HEK293 (cell line): ENCODE data around the gene WDR73.
A peak's percentile ranks its signal among the peaks of the same experiment; 100 is the strongest.

Source experiments
- CTCF ChIA-PET: fragments of 350-600 bp; formaldehyde crosslinking; extraction: SDS; loops from one replicate; lab custom pipeline; 2021; ENCODE audit warnings: antibody characterized with exemption; lab: Yijun Ruan, JAX
- POLR2A ChIA-PET: fragments of 300-600 bp; formaldehyde crosslinking; extraction: SDS; loops from one replicate; lab custom pipeline; 2020; ENCODE audit warnings: antibody characterized with exemption, inconsistent platforms; lab: Yijun Ruan, JAX
- H3K27ac ChIP-seq: fragments of 200-500 bp; sonication (Bioruptor generic); 2 replicates; pipeline ENCODE4 v1.5.1; 2014; ENCODE audit warnings: low read depth, low read length, control low read depth, inconsistent platforms; ENCODE audit errors: extremely low read depth
- H3K36me3 ChIP-seq, 2 experiments: fragments of 200-500 bp in 1 of 2; sonication (Bioruptor generic) in 1 of 2; 1 replicate in 1 of 2; 2 replicates in 1 of 2; pipeline ENCODE4 v1.5.1; 2014 to 2017; ENCODE audit warnings: inconsistent platforms in 2 of 2, low read length in 2 of 2; ENCODE audit not compliant: control insufficient read depth in 2 of 2, insufficient read depth in 1 of 2
- H3K4me1 ChIP-seq: fragments of 200-500 bp; sonication (Bioruptor generic); 2 replicates; pipeline ENCODE4 v1.5.1; 2014; ENCODE audit warnings: mild to moderate bottlenecking, low read length, inconsistent platforms; ENCODE audit not compliant: control insufficient read depth, insufficient read depth
- H3K4me3 ChIP-seq: 2 replicates; pipeline ENCODE4 v1.5.1; 2011; ENCODE audit warnings: low read depth, mild to moderate bottlenecking, control low read depth, low read length, moderate library complexity
- H3K9me3 ChIP-seq: fragments of 200-500 bp; sonication (Bioruptor generic); 2 replicates; pipeline ENCODE4 v1.5.1; 2014; ENCODE audit warnings: low read depth, low read length, inconsistent platforms; ENCODE audit not compliant: control insufficient read depth, insufficient read depth
- BCL11B ChIP-seq: fragments of 450-650 bp; formaldehyde crosslinking; IDR thresholded peaks from 2 replicates; pipeline ENCODE4 v1.5.1; 2016; ENCODE audit warnings: low read depth, missing biosample characterization, missing genetic modification characterization
- ELK4 ChIP-seq: IDR thresholded peaks from 2 replicates; pipeline ENCODE4 v1.6.1; 2011; ENCODE audit warnings: mild to moderate bottlenecking, low read depth, low read length, borderline replicate concordance
- GFI1B ChIP-seq: fragments of 450-650 bp; formaldehyde crosslinking; IDR thresholded peaks from 2 replicates; pipeline ENCODE4 v1.5.1; 2016; ENCODE audit warnings: missing biosample characterization, missing genetic modification characterization
- HOXA7 ChIP-seq: sonication (generic); formaldehyde crosslinking; IDR thresholded peaks from 2 replicates; pipeline ENCODE4 v1.8.1; 2022; ENCODE audit warnings: missing genetic modification reagents, borderline replicate concordance
- HOXC10 ChIP-seq: sonication (generic); formaldehyde crosslinking; IDR thresholded peaks from 2 replicates; pipeline ENCODE4 v1.8.1; 2023; ENCODE audit warnings: mild to moderate bottlenecking, missing genetic modification reagents
- IKZF3 ChIP-seq: fragments of 450-650 bp; IDR thresholded peaks from 2 replicates; pipeline ENCODE4 v1.5.0; 2018; ENCODE audit warnings: missing biosample characterization, mild to moderate bottlenecking, missing genetic modification characterization, moderate library complexity
- KLF1 ChIP-seq: fragments of 450-650 bp; formaldehyde crosslinking; IDR thresholded peaks from 2 replicates; pipeline ENCODE4 v1.5.1; 2016; ENCODE audit warnings: missing biosample characterization, missing genetic modification characterization
- RBAK ChIP-seq: fragments of 450-650 bp; formaldehyde crosslinking; IDR thresholded peaks from 2 replicates; pipeline ENCODE4 v1.5.1; 2016; ENCODE audit warnings: missing biosample characterization, missing genetic modification characterization
- YY1 ChIP-seq: fragments of 450-650 bp; formaldehyde crosslinking; IDR thresholded peaks from 2 replicates; pipeline ENCODE4 v1.5.1; 2018; ENCODE audit warnings: missing biosample characterization, missing genetic modification characterization
- ZFHX2 ChIP-seq: fragments of 450-650 bp; formaldehyde crosslinking; conservative IDR thresholded peaks from 2 replicates; pipeline ENCODE4 v1.5.1; 2016; ENCODE audit warnings: missing biosample characterization, missing genetic modification characterization
- ZNF121 ChIP-seq: fragments of 450-650 bp; formaldehyde crosslinking; IDR thresholded peaks from 2 replicates; pipeline ENCODE4 v1.5.1; 2016; ENCODE audit warnings: missing biosample characterization, missing genetic modification characterization
- ZNF19 ChIP-seq: fragments of 450-650 bp; formaldehyde crosslinking; IDR thresholded peaks from 2 replicates; pipeline ENCODE4; 2016; ENCODE audit warnings: missing biosample characterization, missing genetic modification characterization, low read depth
- ZNF335 ChIP-seq: fragments of 450-650 bp; formaldehyde crosslinking; conservative IDR thresholded peaks from 2 replicates; pipeline ENCODE4 v1.5.1; 2016; ENCODE audit warnings: missing biosample characterization, missing genetic modification characterization
- ZNF341 ChIP-seq: fragments of 450-650 bp; formaldehyde crosslinking; IDR thresholded peaks from 2 replicates; pipeline ENCODE4; 2016; ENCODE audit warnings: low read depth, missing biosample characterization, missing genetic modification characterization
- ZNF548 ChIP-seq: fragments of 450-650 bp; formaldehyde crosslinking; IDR thresholded peaks from 2 replicates; pipeline ENCODE4 v1.5.1; 2016; ENCODE audit warnings: missing biosample characterization, missing genetic modification characterization
- ZNF560 ChIP-seq: fragments of 450-650 bp; formaldehyde crosslinking; IDR thresholded peaks from 2 replicates; pipeline ENCODE4 v1.5.1; 2017; ENCODE audit warnings: missing biosample characterization, missing genetic modification characterization, borderline replicate concordance
- ZNF561 ChIP-seq: fragments of 450-650 bp; IDR thresholded peaks from 2 replicates; pipeline ENCODE4 v1.5.1; 2018; ENCODE audit warnings: missing biosample characterization, missing genetic modification characterization, borderline replicate concordance
- ZNF571 ChIP-seq: fragments of 450-650 bp; formaldehyde crosslinking; IDR thresholded peaks from 2 replicates; pipeline ENCODE4 v1.5.0; 2017; ENCODE audit warnings: missing biosample characterization, missing genetic modification characterization
- ZNF701 ChIP-seq: fragments of 450-650 bp; formaldehyde crosslinking; IDR thresholded peaks from 2 replicates; pipeline ENCODE4 v1.5.1; 2016; ENCODE audit warnings: missing biosample characterization, missing genetic modification characterization
- ZNF776 ChIP-seq: fragments of 450-650 bp; formaldehyde crosslinking; IDR thresholded peaks from 2 replicates; pipeline ENCODE4 v1.5.0; 2017; ENCODE audit warnings: missing biosample characterization, missing genetic modification characterization, borderline replicate concordance
- ZNF791 ChIP-seq: fragments of 450-650 bp; formaldehyde crosslinking; IDR thresholded peaks from 2 replicates; pipeline ENCODE4 v1.5.1; 2016; ENCODE audit warnings: missing biosample characterization, missing genetic modification characterization
- ZNF843 ChIP-seq: fragments of 450-650 bp; formaldehyde crosslinking; IDR thresholded peaks from 2 replicates; pipeline ENCODE4 v1.5.1; 2016; ENCODE audit warnings: missing biosample characterization, missing genetic modification characterization
- ZSCAN5A ChIP-seq: fragments of 450-650 bp; formaldehyde crosslinking; IDR thresholded peaks from 2 replicates; pipeline ENCODE4 v1.5.1; 2016; ENCODE audit warnings: missing biosample characterization, missing genetic modification characterization
- ZXDB ChIP-seq: fragments of 450-650 bp; formaldehyde crosslinking; IDR thresholded peaks from 2 replicates; pipeline ENCODE4 v1.5.1; 2016; ENCODE audit warnings: missing biosample characterization, missing genetic modification characterization

WDR73 gene

GRCh38 chr15:84653584-84653909, 536 bp downstream of the WDR73 start:
- H3K27ac ChIP-seq = peak overlapping the region; percentile 71
- H3K4me3 ChIP-seq = peak overlapping the region; percentile 78
- CTCF ChIA-PET = interaction anchor here (0.5 to 4.9 kb wide), 11 partner anchors 11 to 275 kb away, joined by 3 to 19 read pairs (median 4); partner anchors contain the start of genes SEC11A and ZSCAN2
- TF ChIP-seq GFI1B (tag by site-specific recombination) (no peak), YY1 (no peak), ZXDB (tag by site-specific recombination) (no peak), ZNF791 (tag by site-specific recombination) (no peak), ZNF548 (tag by site-specific recombination) (no peak), BCL11B (tag by site-specific recombination) (no peak), ZNF341 (tag by site-specific recombination) (no peak)
- H3K9me3 ChIP-seq = no peaks in the 10 kb centered on the region
- POLR2A ChIA-PET = interaction anchor here (0.5 to 2.8 kb wide), 14 partner anchors 9 to 327 kb away, joined by 3 to 26 read pairs (median 4); partner anchors contain the start of genes SEC11A and ZSCAN2
- peaks cover 43 to 49% of the 10 kb centered on the region in 2 experiments for H3K36me3 ChIP-seq
- H3K4me1 ChIP-seq = no peaks in the 10 kb centered on the region; the same call in 1 of the 2 replicates

DNA sequence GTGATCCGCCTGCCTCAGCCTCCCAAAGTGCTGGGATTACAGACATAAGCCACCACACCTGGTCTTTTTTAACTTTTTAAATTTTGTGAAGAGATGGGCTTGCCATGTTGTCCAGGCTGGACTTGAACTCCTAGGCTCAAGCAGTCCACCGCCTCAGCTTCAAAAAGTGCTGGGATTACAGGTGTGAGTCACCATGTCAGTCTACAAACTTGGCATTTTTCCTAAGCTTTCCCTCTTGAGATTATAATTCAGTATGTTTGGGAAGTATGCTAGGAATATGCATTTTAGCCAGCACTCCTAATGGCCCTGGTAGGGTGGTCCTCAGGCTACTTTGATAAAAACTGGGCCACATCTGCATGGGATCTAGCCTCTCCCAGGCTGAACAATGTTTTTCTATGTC, 4.4 kb downstream of the WDR73 start:
- no peak overlapping the region for H3K4me3 ChIP-seq
- no peaks in the 10 kb centered on the region for H3K9me3 ChIP-seq
- H3K27ac ChIP-seq = no peak overlapping the region
- peaks cover 69 to 81% of the 10 kb centered on the region in 2 experiments for H3K36me3 ChIP-seq
- CTCF ChIA-PET = interaction anchor here (0.5 to 1.5 kb wide), 3 partner anchors 9 to 36 kb away, joined by 3 to 5 read pairs (median 3); no protein-coding TSS in a partner anchor
- no peaks in the 10 kb centered on the region for H3K4me1 ChIP-seq
- POLR2A ChIA-PET = interaction anchor here (1.0 to 2.5 kb wide), 3 partner anchors 12 to 118 kb away, joined by 3 to 8 read pairs (median 4); no protein-coding TSS in a partner anchor
- TF ChIP-seq ZNF121 = no peak
- no peak for TF ChIP-seq RBAK
- no peak for TF ChIP-seq KLF1 (tag by site-specific recombination)
- no peak for TF ChIP-seq HOXA7 (CRISPR knock-in tag)
- no peak for TF ChIP-seq ZNF791 (tag by site-specific recombination)
- TF ChIP-seq ELK4 = no peak
- no peak for TF ChIP-seq ZNF560 (tag by site-specific recombination)
- TF ChIP-seq ZFHX2 = no peak
- TF ChIP-seq ZNF701 = no peak
- no peak for TF ChIP-seq ZNF561 (tag by site-specific recombination)
- TF ChIP-seq ZNF843 (tag by site-specific recombination) = no peak

- Histone ChIP-seq H3K27ac (no peak overlapping the region; the same call in 1 of the 2 replicates), H3K36me3 (peaks cover 79 to 91% of the 10 kb centered on the region in 2 experiments), H3K9me3 (no peaks in the 10 kb centered on the region), H3K4me3 (no peak overlapping the region), H3K4me1 (no peaks in the 10 kb centered on the region)
- ChIA-PET POLR2A (interaction anchor here (1.0 to 2.5 kb wide), 2 partner anchors 11 to 119 kb away, joined by 3 to 8 read pairs; no protein-coding TSS in a partner anchor), CTCF (interaction anchor here (0.5 to 1.5 kb wide), 4 partner anchors 10 to 88 kb away, joined by 4 to 8 read pairs (median 5); no protein-coding TSS in a partner anchor)
- no peak for TF ChIP-seq HOXC10 (CRISPR knock-in tag)
- TF ChIP-seq ZNF335 (tag by site-specific recombination) = no peak
- TF ChIP-seq ZSCAN5A (tag by site-specific recombination) = no peak
- TF ChIP-seq ZNF19 (tag by site-specific recombination) = no peak
- TF ChIP-seq ZNF776 (tag by site-specific recombination) = no peak
- TF ChIP-seq ZNF571 (tag by site-specific recombination) = no peak
- no peak for TF ChIP-seq IKZF3
Measured at GRCh38 chr15:84648539-84648938, 5.5 kb downstream of the WDR73 start.
